NCI-H526 (cell line): Measurements from ENCODE around the gene ACVR1B.

Experiments
- DNase-seq, 2 experiments: peaks; one replicate each; lab custom pipeline; 2025; lab: John Stamatoyannopoulos, UW

The ACVR1B gene

GRCh38 chr12:52004042-52004648 is 52.6 kb downstream of the ACVR1B start:
- peak; percentile 53 to 86 for DNase-seq

- no peak for DNase-seq
These were observed 53.9 kb downstream of the ACVR1B start for GRCh38 chr12:52005218-52005902.

GRCh38 chr12:52005903-52006703 is 54.6 kb downstream of the ACVR1B start:
- peak; percentile 58 to 82 for DNase-seq

GRCh38 chr12:52006726-52007157 is 55.2 kb downstream of the ACVR1B start, which contains the start of gene TAMALIN:
TSS of gene TAMALIN (plus strand) at chr12:52006946. CDS start at chr12:52007020, 74 bp downstream.
- peak; percentile 39 to 91 for DNase-seq

- peak in 1 of 2 experiments; percentile 77 for DNase-seq
These were observed 55.8 kb downstream of the ACVR1B start for GRCh38 chr12:52007158-52007921.

GRCh38 chr12:52007982-52008510 is 56.5 kb downstream of the ACVR1B start:
- DNase-seq, result peak; percentile 85 to 94

- no peak for DNase-seq
These were observed 57.7 kb downstream of the ACVR1B start for GRCh38 chr12:52009081-52009751.

- DNase-seq, result peak in 1 of 2 experiments; percentile 61
These were observed 58.7 kb downstream of the ACVR1B start for GRCh38 chr12:52010152-52010622.

GRCh38 chr12:52010692-52011601 is 59.4 kb downstream of the ACVR1B start:
- DNase-seq, result no peak

- no peak for DNase-seq
These were observed 60.2 kb downstream of the ACVR1B start for GRCh38 chr12:52011602-52012214.

- DNase-seq, result no peak
These were observed 62.3 kb downstream of the ACVR1B start for GRCh38 chr12:52013626-52014310.

- peak in 1 of 2 experiments; percentile 76 for DNase-seq
These were observed 63.4 kb downstream of the ACVR1B start for GRCh38 chr12:52014567-52015530.

GRCh38 chr12:52015532-52016041 is 64.1 kb downstream of the ACVR1B start:
- DNase-seq, result peak; percentile 82 to 87

GRCh38 chr12:52018433-52019112 is 67.1 kb downstream of the ACVR1B start:
- DNase-seq, result peak; percentile 66 to 85

- DNase-seq, result peak in 1 of 2 experiments; percentile 80
These were observed 67.7 kb downstream of the ACVR1B start for GRCh38 chr12:52019113-52019770.
